Progenitor cell of endocrine pancreas (in vitro differentiated cells): ENCODE data around the gene FLNA. TPM values are rescaled to one million over a fixed set of nuclear protein-coding genes. Genes with fewer than 3 reads are reported as not detected.
A peak's percentile ranks its signal among the peaks of the same experiment; 100 is the strongest.
"Not testable (repeated sequence)": the region's sequence is repeated elsewhere in the genome, so short reads cannot be mapped to it uniquely, and the experiment has no call there.

Experiments used
- DNase-seq: peaks from one replicate; pipeline ENCODE4 v3.0.0; 2021; ENCODE audit warnings: low spot score; ENCODE audit not compliant: unreplicated experiment
- H3K27ac Mint-ChIP-seq: 2 replicates; pipeline ENCODE4 v1.8.0; 2021; ENCODE audit warnings: mild to moderate bottlenecking, moderate library complexity, mixed read lengths
- H3K27me3 Mint-ChIP-seq: 2 replicates; pipeline ENCODE4 v1.8.0; 2021; ENCODE audit warnings: mixed read lengths
- H3K36me3 Mint-ChIP-seq: 2 replicates; pipeline ENCODE4 v1.8.0; 2022; ENCODE audit warnings: mixed read lengths; ENCODE audit not compliant: insufficient read depth
- H3K4me1 Mint-ChIP-seq: 2 replicates; pipeline ENCODE4 v1.8.0; 2021; ENCODE audit warnings: low read depth, mixed read lengths
- H3K4me3 Mint-ChIP-seq: 2 replicates; pipeline ENCODE4 v1.8.0; 2021; ENCODE audit warnings: low read depth, mild to moderate bottlenecking, moderate library complexity, mixed read lengths
- H3K9me3 Mint-ChIP-seq: 2 replicates; pipeline ENCODE4 v1.8.0; 2021; ENCODE audit warnings: low read depth, mixed read lengths
- total RNA-seq: library from RNA; stranded (reverse); gene quantifications from 2 replicates; pipeline ENCODE4 v1.2.1, GENCODE V29; 2021
- TF ChIP-seq, protein P1 (sequence below): fragments of 200-600 bp; sonication (generic); IDR thresholded peaks from one replicate; pipeline ENCODE4 v1.5.0; 2021; ENCODE audit warnings: antibody characterized with exemption, mild to moderate bottlenecking; ENCODE audit not compliant: unreplicated experiment

FLNA gene
- total RNA-seq, 1 donor from 2014 or later = 777 TPM

DNA sequence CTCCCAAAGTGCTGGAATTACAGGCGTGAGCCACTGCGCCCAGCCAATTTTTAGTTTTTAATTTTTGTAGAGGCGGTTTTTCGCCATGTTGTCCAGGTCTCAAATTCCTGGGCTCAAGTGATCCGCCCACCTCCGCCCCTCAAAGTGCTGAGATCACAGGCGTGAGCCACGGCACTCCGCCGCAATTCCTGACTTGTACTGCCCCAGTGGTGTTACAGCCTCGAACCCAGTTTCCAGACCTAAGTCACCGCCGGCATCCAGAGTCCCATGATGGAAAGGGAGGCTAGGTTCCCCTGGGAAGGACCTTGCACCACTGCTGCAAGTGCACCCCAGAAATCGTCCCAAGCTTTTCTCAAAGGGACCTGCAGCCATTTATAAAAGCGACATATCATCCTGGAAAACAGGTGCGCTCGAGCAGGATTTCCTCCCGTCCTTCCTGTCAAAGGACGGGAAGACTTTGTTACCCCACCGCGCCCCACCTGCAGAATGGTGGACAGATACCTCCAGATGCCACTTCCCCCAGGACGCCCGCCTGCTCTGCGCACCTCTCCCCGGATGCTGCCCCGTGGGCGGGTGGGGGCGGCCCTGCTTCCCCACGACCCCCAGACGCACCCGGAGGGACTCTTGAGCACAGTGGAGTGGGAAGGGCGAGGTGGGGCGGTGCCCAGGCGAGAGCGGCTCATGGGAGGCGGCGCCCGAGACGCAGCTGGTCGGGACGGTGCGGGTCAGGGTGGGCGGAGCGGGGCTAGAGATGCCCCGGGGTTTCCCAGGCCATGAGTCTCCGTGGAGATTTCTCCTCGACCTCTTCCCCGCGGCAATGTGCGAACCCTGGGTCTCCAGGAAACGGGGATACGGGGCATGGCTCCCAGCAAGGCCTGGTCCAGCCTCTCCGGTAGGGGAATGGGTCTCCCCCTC, 22.8 kb upstream of the FLNA start:
- peak; percentile 8 for DNase-seq
- TF ChIP-seq, protein P1, sequence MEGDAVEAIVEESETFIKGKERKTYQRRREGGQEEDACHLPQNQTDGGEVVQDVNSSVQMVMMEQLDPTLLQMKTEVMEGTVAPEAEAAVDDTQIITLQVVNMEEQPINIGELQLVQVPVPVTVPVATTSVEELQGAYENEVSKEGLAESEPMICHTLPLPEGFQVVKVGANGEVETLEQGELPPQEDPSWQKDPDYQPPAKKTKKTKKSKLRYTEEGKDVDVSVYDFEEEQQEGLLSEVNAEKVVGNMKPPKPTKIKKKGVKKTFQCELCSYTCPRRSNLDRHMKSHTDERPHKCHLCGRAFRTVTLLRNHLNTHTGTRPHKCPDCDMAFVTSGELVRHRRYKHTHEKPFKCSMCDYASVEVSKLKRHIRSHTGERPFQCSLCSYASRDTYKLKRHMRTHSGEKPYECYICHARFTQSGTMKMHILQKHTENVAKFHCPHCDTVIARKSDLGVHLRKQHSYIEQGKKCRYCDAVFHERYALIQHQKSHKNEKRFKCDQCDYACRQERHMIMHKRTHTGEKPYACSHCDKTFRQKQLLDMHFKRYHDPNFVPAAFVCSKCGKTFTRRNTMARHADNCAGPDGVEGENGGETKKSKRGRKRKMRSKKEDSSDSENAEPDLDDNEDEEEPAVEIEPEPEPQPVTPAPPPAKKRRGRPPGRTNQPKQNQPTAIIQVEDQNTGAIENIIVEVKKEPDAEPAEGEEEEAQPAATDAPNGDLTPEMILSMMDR = no peak
- Mint-ChIP-seq H3K4me1 (peaks cover 9% of the 10 kb centered on the region), H3K27me3 (no peaks in the 10 kb centered on the region), H3K36me3 (peaks cover 13% of the 10 kb centered on the region), H3K4me3 (peak overlapping the region; percentile 97), H3K27ac (peak overlapping the region; percentile 99), H3K9me3 (peaks cover 5% of the 10 kb centered on the region)

DNA sequence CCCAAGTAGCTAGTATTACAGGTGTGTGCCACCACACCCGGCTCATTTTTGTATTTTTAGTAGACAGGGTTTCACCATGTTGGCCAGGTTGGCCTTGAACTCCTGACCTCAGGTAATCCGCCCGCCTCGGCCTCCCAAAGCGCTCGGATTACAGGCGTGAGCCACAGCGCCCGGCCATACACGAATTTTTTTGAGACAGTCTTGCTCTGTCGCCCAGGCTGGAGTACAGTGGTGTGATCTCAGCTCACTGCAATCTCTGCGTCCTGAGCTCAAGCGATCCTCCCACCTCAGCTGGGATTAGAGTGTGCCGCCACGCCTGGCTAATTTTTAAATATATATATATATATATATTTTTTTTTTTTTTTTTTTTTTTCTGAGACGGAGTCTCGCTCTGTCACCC, 21.9 kb upstream of the FLNA start:
- not testable (repeated sequence) for H3K4me1 Mint-ChIP-seq, H3K27me3 Mint-ChIP-seq, H3K9me3 Mint-ChIP-seq
- DNase-seq = peak; percentile 5
- H3K27ac Mint-ChIP-seq = peak overlapping the region; percentile 99
- peaks cover 13% of the 10 kb centered on the region for H3K36me3 Mint-ChIP-seq
- H3K4me3 Mint-ChIP-seq = peak overlapping the region; percentile 97

DNA sequence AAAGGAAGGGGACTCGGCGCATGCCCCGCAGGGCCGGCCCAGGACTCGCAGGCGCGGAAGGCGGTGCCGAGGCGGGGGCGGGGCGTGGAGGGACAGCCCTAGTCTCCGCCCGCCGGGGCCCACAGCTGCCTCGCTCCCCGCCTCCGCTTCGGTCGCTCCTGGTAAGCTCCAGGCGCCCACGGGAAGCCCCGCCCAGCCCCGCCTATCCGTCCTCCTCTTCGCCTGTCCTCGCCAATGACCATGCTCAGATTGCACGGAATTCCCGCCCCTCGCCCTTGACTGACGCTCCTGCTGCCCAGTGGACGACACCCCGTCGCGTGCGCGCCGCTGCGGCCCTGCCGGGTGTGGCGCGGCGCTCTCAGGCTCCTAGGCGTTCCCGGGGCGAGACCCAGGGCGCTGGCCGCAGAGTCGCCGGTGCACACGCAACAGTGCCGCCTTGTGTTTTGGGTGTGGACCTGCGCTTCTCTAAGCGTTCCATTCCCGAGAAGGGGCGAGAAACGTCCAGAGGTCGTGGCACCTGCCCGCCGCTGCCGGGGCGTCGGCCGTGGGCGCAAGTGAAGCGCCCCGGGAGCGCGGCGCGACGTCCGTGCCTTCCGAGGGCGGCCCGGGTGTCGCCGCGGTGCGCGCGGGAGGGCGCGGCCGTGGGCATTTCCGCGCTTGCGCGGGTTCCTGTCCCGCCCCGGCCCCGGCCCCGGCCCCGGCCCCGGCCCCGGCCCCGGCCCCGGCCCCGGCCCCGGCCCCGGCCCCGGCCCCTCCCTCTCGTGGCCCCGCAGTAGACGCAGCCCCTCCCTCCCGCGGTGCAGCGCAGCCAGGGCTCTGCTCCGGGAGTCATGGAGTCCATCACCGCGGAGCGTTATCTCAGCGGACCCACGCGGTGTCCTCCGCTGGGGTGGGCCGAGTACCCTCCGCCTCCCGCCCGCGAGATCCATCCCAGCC, 15.6 kb upstream of the FLNA start:
- not testable (repeated sequence) for H3K9me3 Mint-ChIP-seq, H3K27ac Mint-ChIP-seq, H3K4me1 Mint-ChIP-seq

DNA sequence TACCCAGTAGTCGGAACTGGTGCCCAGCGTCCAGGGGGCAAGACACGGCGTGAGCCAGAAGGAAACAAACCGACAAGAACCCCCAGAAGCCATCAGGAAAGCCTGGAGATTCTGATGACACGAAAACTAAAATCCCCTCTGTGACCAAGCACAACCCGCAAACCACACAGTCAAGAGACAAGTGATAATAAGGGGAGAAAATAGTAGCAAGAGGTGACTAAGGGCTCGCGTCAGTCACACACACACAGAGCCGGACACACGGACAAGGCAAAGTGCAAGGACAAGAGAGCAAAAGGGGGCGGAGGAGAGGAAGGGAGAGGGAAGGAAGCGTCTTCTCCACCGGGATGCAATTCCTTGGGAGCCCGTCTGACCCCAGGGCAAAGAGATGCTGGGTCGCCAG, 14.2 kb upstream of the FLNA start:
- not testable (repeated sequence) for H3K36me3 Mint-ChIP-seq, H3K4me1 Mint-ChIP-seq, H3K27ac Mint-ChIP-seq, H3K27me3 Mint-ChIP-seq, H3K9me3 Mint-ChIP-seq, DNase-seq, H3K4me3 Mint-ChIP-seq

More for the DNA sequence above, 15.6 kb upstream of the FLNA start:
- DNase-seq, H3K4me3 Mint-ChIP-seq, H3K27me3 Mint-ChIP-seq, H3K36me3 Mint-ChIP-seq: not testable (repeated sequence)

DNA sequence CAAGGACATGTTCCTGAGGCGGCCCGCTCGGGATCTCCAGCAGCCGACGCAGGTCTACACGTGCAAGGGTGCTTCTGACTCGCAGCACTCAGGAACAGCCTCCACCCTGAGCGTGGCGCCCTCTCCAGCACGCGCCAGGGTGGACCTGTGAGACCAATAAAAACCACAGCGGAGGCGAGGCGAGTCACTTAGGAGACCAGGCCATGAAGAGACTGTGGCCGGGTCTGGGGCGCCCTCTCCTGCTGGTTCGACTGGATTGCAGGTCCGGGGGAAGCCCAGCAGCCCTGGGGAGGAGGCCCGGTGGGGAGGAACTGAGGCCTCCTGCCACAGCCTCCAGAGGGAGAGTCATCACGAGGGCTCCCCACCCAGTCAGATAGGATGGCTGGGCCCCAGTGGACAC, 13.7 kb upstream of the FLNA start:
- not testable (repeated sequence) for H3K27ac Mint-ChIP-seq, H3K4me1 Mint-ChIP-seq, DNase-seq, H3K4me3 Mint-ChIP-seq, H3K36me3 Mint-ChIP-seq, H3K27me3 Mint-ChIP-seq, H3K9me3 Mint-ChIP-seq

DNA sequence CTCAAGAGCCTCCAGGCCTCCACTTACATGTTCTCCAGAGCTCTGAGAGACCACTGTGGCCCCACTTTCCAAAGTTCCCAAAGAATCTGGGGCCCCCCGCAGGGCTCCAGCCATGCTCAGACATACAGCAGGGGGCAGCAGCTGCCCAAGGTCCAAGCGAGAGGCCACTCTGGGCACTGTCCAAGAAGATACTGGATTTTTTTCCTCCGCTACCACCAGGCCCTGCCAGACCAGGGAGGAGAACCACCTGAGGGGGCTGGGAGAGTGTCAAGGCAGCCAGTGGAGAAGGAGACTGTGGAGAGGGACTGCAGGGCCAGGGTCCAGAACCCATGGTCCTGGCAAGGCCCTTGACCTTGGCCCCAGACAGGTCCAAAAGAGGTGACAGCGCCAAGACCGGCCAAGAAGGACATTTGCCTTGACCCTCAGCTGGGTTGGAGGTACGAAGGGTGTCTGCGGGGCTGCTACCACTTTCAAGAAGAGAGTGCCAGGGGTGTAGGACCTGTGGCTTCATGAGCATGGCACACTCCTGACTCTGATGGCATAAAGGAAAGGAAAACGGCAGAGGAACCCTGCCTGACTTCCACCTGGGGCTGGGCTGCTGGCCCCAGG, 10.0 kb upstream of the FLNA start:
- TF ChIP-seq, protein P1 = peak; percentile 41
- Mint-ChIP-seq H3K27me3 (no peaks in the 10 kb centered on the region), H3K27ac (no peak overlapping the region), H3K36me3 (peaks cover 2% of the 10 kb centered on the region), H3K4me3 (no peak overlapping the region), H3K9me3 (no peaks in the 10 kb centered on the region), H3K4me1 (peaks cover 9% of the 10 kb centered on the region)
- no peak for DNase-seq
